ENCODE measurements around the gene FBXO10.

- TF ChIP-seq CTCF (IDR thresholded peaks at IDR 0.05) (no peak), POLR2A (IDR thresholded peaks at IDR 0.05) (no peak), EP300 (IDR thresholded peaks at IDR 0.05) (no peak)
Measured at GRCh38 chr9:37565661-37566618, 10.2 kb downstream of the FBXO10 start.

Data from tibial nerve (tissue), 4 donors.